K562 (cell line): Measurements from ENCODE around the gene DAPK1. TPM values are rescaled to one million over a fixed set of nuclear protein-coding genes. Genes with fewer than 3 reads are reported as not detected.

ENCODE experiments used
- ATF7 ChIP-seq: fragments of 450-650 bp; IDR thresholded peaks from 2 replicates; pipeline ENCODE4 v1.7.1; 2014; ENCODE audit warnings: mild to moderate bottlenecking, moderate library complexity
- DNMT1 ChIP-seq: fragments of 450-650 bp; IDR thresholded peaks from 2 replicates; pipeline ENCODE4 v1.6.1; 2016; ENCODE audit warnings: antibody characterized with exemption, mild to moderate bottlenecking
- ESRRA ChIP-seq: fragments of 450-650 bp; IDR thresholded peaks from 2 replicates; pipeline ENCODE4 v1.6.1; 2014; ENCODE audit warnings: low read depth, mild to moderate bottlenecking, moderate library complexity, borderline replicate concordance
- FOS ChIP-seq: IDR thresholded peaks from 3 replicates; pipeline ENCODE4 v1.6.1; 2011; ENCODE audit not compliant: insufficient read length; ENCODE audit errors: extremely low read depth
- GABPA ChIP-seq: fragments of 200-800 bp; sonication (Bioruptor generic); conservative IDR thresholded peaks from 2 replicates; pipeline ENCODE4 v1.6.1; 2016; ENCODE audit warnings: low read depth, missing genetic modification characterization, missing compliant biosample characterization
- GABPB2 ChIP-seq: fragments of 250-450 bp; sonication (Bioruptor Pico); conservative IDR thresholded peaks from 2 replicates; pipeline ENCODE4 v1.5.1; 2021; ENCODE audit warnings: mild to moderate bottlenecking
- HDAC2 ChIP-seq: fragments of 450-650 bp; IDR thresholded peaks from 2 replicates; pipeline ENCODE4 v1.6.1; 2016; ENCODE audit warnings: mild to moderate bottlenecking
- HSF4 ChIP-seq: fragments of 250-450 bp; sonication (Bioruptor Pico); IDR thresholded peaks from 2 replicates; pipeline ENCODE4 v2.1.2; 2022; ENCODE audit warnings: mild to moderate bottlenecking, moderate library complexity, borderline replicate concordance
- JUN ChIP-seq, 2 experiments: sonication (generic) in 1 of 2; formaldehyde crosslinking in 1 of 2; IDR thresholded peaks; 2 replicates each; pipeline versions ENCODE4 v1.6.1 to v1.8.0; 2012 to 2022; ENCODE audit warnings: borderline replicate concordance in 2 of 2, mild to moderate bottlenecking in 2 of 2, improper control_type of control experiment in 1 of 2, low read depth in 1 of 2, low read length in 1 of 2, missing genetic modification reagents in 1 of 2
- KLF16 ChIP-seq: IDR thresholded peaks from 2 replicates; pipeline ENCODE4 v1.6.1; 2016; ENCODE audit warnings: antibody characterized with exemption
- MAFF ChIP-seq: IDR thresholded peaks from 2 replicates; pipeline ENCODE4 v1.6.1; 2012; ENCODE audit warnings: low read length, improper control_type of control experiment
- MNT ChIP-seq, 2 experiments: fragments of 450-650 bp; conservative IDR thresholded peaks; 2 replicates each; pipeline ENCODE4 v1.6.1; 2017; ENCODE audit warnings: mild to moderate bottlenecking in 2 of 2, moderate library complexity in 2 of 2
- RBM22 ChIP-seq: fragments of 200-400 bp; formaldehyde crosslinking; IDR thresholded peaks from 2 replicates; pipeline ENCODE4 v1.6.1; 2018; ENCODE audit warnings: low read length, low read depth; ENCODE audit not compliant: poor library complexity, severe bottlenecking
- SMARCE1 ChIP-seq: fragments of 450-650 bp; IDR thresholded peaks from 2 replicates; pipeline ENCODE4 v1.7.1; 2016; ENCODE audit warnings: mild to moderate bottlenecking
- USF1 ChIP-seq: sonication (generic); formaldehyde crosslinking; IDR thresholded peaks from 2 replicates; pipeline ENCODE4 v1.9.0; 2022; ENCODE audit warnings: mild to moderate bottlenecking, missing genetic modification reagents
- ZBTB1 ChIP-seq: sonication (generic); formaldehyde crosslinking; IDR thresholded peaks from 2 replicates; pipeline ENCODE4 v1.8.1; 2023; ENCODE audit warnings: missing genetic modification reagents, low read depth, mild to moderate bottlenecking, borderline replicate concordance
- ZFP91 ChIP-seq: sonication (generic); formaldehyde crosslinking; IDR thresholded peaks from 2 replicates; pipeline ENCODE4 v1.8.0; 2022; ENCODE audit warnings: mild to moderate bottlenecking, missing genetic modification reagents
- ZNF592 ChIP-seq: fragments of 450-650 bp; IDR thresholded peaks from 2 replicates; pipeline ENCODE4 v1.6.1; 2017; ENCODE audit warnings: antibody characterized with exemption, mild to moderate bottlenecking
- polyA plus RNA-seq, 8 experiments: library from polyadenylated mRNA; depleted of rRNA in 4 of 8; stranded (reverse) in 5 of 8; unstranded in 3 of 8; fragments of >200 nt; fragmentation: Nextera tagmentation in 2 of 8; fragmentation: Illumina TruSeq in 1 of 8; extraction: Ambion mirVana in 2 of 8; extraction: Trizol in 1 of 8; gene quantifications; 2 replicates each; pipeline versions ENCODE4 v1.2.1 to v1.2.3, GENCODE V29; 2011 to 2014; ENCODE audit warnings: inconsistent platforms in 1 of 8, missing spikeins in 1 of 8
- total RNA-seq, 7 experiments: library from RNA; depleted of rRNA in 6 of 7; stranded (reverse); fragments of >200 nt in 6 of 7; fragmentation: Illumina TruSeq in 2 of 7; extraction: Trizol in 2 of 7; gene quantifications; 2 replicates each; pipeline versions ENCODE4 v1.2.1 to v1.2.3, GENCODE V29; 2011 to 2021; ENCODE audit warnings: low replicate concordance in 1 of 7
- TF ChIP-seq, protein P1 (sequence below): sonication (generic); formaldehyde crosslinking; IDR thresholded peaks from 2 replicates; pipeline ENCODE4 v1.9.0; 2022; ENCODE audit warnings: mild to moderate bottlenecking, missing genetic modification reagents

The DAPK1 gene
- total and polyA plus RNA-seq, 9 of the 15 experiments (the other 6 are each of a cell fraction or from before 2014, with no cell fraction given): 1.7 to 26.4 (median 15.8) TPM

DNA sequence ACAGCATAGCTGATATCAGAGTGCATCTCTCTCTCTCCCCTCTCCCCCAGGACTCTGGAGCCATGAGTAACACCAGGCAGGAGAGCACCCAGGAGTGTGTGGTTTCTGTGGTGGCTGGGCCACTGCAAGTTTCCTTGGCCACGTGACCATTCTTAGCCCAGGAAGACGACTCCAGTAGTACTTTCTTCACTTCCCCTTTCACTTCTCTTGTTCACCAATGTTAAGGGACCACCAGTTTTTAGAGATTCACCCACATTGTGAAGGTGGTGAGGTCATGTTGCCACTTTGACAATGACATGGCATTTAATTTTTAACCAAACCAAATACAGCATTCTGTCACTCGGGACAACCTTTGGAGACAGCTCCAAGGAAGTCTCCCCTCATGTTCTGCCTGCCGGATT lies 17.9 kb upstream of the DAPK1 start (continued):
- TF ChIP-seq, protein P1, sequence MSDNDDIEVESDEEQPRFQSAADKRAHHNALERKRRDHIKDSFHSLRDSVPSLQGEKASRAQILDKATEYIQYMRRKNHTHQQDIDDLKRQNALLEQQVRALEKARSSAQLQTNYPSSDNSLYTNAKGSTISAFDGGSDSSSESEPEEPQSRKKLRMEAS: peak; percentile 53; the same call in 1 of the 2 replicates
- TF ChIP-seq ZNF592: peak; percentile 56; the same call in 1 of the 2 replicates
- TF ChIP-seq MAFF: peak; percentile 21; the same call in 1 of the 2 replicates
- TF ChIP-seq RBM22: no peak
- no peak for TF ChIP-seq DNMT1
- TF ChIP-seq ZBTB1: peak; percentile 89; the same call in 1 of the 2 replicates
- peak; percentile 67; the same call in 1 of the 2 replicates for TF ChIP-seq SMARCE1
- no peak for TF ChIP-seq ZFP91 (CRISPR knock-in tag)
- peak; percentile 37; the same call in 1 of the 2 replicates for TF ChIP-seq JUN (IDR thresholded peaks at IDR 0.05; ENCODE audit: borderline replicate concordance, low read depth, low read length)
- TF ChIP-seq JUN (CRISPR knock-in tag; IDR thresholded peaks at IDR 0.05; ENCODE audit: borderline replicate concordance): no peak
- no peak for TF ChIP-seq HDAC2
- TF ChIP-seq GABPA: peak; percentile 23; the same call in 1 of the 2 replicates
- TF ChIP-seq GABPB2 (CRISPR knock-in tag): no peak
- 0 out of 4 replicates have a peak, but pooled peaks have one; percentile 18 to 19 for TF ChIP-seq MNT (conservative IDR thresholded peaks at IDR 0.05)
- peak; percentile 37; the same call in 1 of the 2 replicates for TF ChIP-seq ATF7
- peak; percentile 73; the same call in 1 of the 2 replicates for TF ChIP-seq ESRRA
- no peak for TF ChIP-seq KLF16
- no peak for TF ChIP-seq FOS
- no peak for TF ChIP-seq HSF4 (CRISPR knock-in tag)
- TF ChIP-seq USF1: peak; percentile 91
